ENCODE measurements around the gene HEYL.
"Not testable (repeated sequence)": the region's sequence is repeated elsewhere in the genome, so short reads cannot be mapped to it uniquely, and the experiment has no call there.

Gene HEYL

DNA sequence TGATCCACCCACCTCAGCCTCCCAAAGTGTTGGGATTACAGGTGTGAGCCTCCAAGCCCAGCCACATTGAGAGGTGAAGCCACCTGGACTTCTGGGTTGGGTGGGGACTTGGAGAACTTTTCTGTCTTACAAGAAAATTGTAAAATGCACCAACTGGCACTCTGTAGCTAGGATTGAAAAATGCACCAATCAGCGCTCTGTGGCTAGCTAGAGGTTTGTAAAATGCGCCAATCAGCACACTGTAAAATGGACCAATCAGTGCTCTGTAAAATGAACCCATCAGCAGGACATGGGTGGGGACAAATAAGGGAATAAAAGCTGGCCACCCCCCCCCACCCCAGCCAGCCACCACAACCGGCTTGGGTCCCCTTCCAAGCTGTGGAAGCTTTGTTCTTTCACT is 35.8 kb downstream of the HEYL start:
- not testable (repeated sequence) for DNase-seq (ENCODE audit: low spot score)

DNA sequence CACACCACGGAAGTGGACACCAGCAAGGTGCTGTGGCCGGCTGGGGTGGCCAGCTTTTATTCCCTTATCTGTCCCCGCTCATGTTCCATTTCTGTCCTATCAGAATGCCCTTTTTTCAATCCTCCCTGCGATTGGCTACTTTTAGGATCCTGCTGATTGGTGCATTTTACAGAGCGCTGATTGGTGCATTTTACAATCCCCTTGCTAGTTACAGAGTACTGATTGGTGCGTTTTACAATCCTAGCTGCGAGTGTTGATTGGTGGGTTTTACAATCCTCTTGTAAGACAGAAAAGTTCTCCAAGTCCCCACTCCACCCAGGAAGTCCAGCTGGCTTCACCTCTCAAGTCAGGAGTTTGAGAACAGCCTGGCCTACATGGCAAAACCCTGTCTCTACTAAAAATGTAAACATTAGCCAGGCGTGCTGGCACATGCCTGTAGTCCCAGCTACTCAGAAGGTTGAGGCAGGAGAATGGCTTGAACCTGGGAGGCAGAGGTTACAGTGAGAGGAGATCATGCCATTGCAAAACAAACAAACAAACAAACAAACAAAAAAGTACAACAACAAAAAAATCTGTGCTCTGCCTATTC is 37.7 kb downstream of the HEYL start:
- not testable (repeated sequence) for DNase-seq (ENCODE audit: low spot score)

DNA sequence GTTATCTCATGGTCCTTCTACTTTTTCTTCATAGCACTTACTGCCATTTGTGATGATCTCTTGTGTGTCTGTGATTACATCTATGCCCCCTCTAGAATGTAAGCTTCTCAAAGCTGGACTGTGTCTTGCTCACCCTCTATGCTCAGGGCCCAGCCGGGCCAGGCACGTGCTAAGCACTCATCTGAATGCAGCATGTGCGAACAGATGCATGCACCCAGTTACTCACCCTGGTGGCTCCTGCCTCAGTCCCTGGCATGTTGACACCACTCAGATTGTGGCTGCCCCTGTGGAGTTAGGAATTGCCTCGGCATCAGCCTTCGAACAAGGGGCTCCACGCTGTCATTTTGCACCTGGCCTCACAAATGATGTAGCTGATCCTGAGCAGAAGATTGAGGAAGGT is 43.3 kb downstream of the HEYL start:
- no peak for DNase-seq (ENCODE audit: low spot score)

- DNase-seq (ENCODE audit: low spot score): no peak
Measured at GRCh38 chr1:39593386-39593785, 46.1 kb downstream of the HEYL start.

DNA sequence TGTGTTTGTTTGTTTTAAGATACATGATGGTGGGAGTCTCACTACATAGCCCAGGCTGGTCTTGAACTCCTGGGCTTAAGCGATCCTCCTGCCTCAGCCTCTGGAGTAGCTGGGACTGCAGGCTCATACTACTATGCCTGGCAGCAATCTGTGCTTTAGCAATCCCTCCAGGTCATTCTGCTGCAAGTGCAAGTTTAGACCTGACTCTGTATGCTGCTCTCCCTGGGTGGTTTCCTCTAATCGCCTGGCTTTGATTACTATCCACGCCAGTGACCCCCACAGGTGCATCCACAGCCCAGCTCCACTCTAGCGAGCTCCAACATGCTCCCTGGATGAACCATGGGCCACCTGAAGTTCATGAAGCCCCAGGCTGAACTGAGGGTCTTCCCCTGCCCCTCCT is 47.4 kb downstream of the HEYL start:
- DNase-seq (ENCODE audit: low spot score): no peak

DNA sequence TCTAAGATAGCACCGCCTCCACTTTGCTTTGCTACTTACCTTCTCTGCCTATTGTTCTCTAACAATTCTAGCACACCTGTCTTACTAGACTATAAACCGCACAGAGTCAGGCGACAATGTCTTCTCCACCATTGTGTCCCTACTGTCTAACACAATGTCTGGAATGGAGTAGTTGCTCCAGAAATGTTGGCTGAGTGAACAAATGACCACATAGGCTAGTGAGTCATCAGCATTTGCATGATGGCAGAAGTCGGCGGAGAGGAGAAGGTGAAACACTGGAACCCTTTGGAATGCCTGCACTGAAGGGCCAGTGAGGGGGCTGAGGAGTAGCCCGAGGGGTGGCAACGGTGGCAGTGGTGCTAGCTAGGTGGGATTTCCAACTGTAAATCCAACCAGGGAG is 48.9 kb downstream of the HEYL start:
- peak; percentile 33 for DNase-seq (ENCODE audit: low spot score)

GRCh38 chr1:39585933-39586332 is 53.5 kb downstream of the HEYL start:
- no peak for DNase-seq (ENCODE audit: low spot score)

DNA sequence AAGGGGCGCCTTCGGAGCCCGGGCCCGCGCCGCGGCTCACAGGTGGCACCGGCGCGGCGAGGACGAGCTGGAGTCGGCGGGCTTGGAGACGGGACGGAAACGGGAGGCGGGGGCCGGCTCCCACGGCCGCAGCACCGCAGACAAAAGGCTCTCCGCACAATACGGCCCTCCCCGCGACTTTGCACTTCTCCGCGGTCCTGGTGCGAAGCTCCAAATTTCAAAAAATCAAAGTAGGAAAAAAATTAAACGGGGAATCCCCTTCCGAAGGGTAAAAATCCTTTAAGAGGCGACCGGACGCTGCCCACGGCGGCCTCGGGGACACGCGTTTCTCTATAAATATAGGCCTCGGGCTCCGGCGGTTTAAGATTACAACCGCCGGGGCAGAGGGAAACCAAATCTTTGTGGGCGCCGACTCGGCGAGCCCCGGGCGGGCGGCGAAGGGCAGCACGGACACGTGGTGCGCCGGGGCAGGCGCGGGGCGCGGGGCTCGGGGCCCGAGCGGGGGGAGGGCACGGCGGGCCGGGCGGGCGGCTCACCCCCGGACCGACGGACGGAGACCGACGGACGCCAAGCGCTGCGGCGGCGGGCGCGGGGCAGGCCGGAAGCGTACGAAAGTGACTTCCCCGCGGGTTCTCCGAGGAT is 63.3 kb downstream of the HEYL start:
- peak; percentile 78 for DNase-seq (ENCODE audit: low spot score)

- peak; percentile 68 for DNase-seq (ENCODE audit: low spot score)
Measured at GRCh38 chr1:39575191-39576015, 64.0 kb downstream of the HEYL start.

- peak; percentile 27 for DNase-seq (ENCODE audit: low spot score)
Measured at GRCh38 chr1:39574646-39575045, 64.8 kb downstream of the HEYL start.

Measured in GM03348 (cell line).